ENCODE measurements around the gene BOC.

DNA sequence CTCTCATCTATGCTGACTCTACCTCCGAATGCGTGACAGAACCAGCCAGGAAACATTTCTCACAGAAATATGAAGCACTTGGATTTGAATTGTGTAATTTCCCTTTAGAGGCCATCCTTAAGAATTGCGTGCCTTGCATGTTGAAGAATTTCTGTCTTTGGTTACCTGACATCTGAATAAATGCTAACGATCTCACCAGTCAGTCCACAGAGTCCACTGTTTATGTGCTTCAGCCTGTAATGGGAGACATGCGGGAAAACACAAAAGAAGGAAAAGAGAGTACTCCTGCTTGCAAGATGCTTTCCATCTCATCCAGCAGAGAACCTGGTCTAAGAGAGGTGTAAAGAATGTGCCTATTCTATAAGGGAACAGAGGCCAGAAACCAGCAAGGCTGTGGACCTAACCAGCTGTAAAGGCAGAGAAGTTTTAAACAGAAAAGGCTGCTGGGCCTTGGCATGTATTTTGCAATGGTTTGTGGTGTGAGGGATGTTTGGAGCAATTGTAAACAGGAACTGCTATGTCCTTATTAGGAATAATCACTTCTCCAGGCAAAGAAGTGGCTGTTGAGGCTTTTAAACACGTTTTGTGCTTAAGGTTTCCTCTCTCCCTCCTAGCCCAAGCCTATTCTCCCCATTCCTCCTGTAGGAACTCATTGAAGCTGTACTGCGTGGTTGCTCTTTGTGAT lies 36.4 kb upstream of the BOC start:
- TF ChIP-seq, protein P1, sequence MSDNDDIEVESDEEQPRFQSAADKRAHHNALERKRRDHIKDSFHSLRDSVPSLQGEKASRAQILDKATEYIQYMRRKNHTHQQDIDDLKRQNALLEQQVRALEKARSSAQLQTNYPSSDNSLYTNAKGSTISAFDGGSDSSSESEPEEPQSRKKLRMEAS (IDR thresholded peaks at IDR 0.05), result no peak
- TF ChIP-seq TEAD4 (IDR thresholded peaks at IDR 0.05) (no peak), YY1 (IDR thresholded peaks at IDR 0.05; ENCODE audit: low read depth) (no peak), TAF1 (IDR thresholded peaks at IDR 0.05; ENCODE audit: low read depth) (no peak), FOXM1 (IDR thresholded peaks at IDR 0.05; ENCODE audit: borderline replicate concordance, low read depth) (no peak), NFIC (IDR thresholded peaks at IDR 0.05) (no peak), EP300 (IDR thresholded peaks at IDR 0.05; ENCODE audit: borderline replicate concordance) (no peak), TCF12 (IDR thresholded peaks at IDR 0.05; ENCODE audit: low read depth) (no peak), ZBTB7A (IDR thresholded peaks at IDR 0.05; ENCODE audit: low read depth) (no peak), RAD21 (IDR thresholded peaks at IDR 0.05; ENCODE audit: low read depth) (no peak)
- TF ChIP-seq, protein P2, sequence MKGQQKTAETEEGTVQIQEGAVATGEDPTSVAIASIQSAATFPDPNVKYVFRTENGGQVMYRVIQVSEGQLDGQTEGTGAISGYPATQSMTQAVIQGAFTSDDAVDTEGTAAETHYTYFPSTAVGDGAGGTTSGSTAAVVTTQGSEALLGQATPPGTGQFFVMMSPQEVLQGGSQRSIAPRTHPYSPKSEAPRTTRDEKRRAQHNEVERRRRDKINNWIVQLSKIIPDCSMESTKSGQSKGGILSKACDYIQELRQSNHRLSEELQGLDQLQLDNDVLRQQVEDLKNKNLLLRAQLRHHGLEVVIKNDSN (IDR thresholded peaks at IDR 0.05), result no peak
